Neural cell (in vitro differentiated cells): Measurements from ENCODE around the gene LRRN4CL.

Source experiments
- EP300 ChIP-seq: fragments of 450-650 bp; conservative IDR thresholded peaks from 2 replicates; pipeline ENCODE4 v1.6.1; 2014; ENCODE audit warnings: antibody characterized with exemption, mild to moderate bottlenecking, moderate library complexity; ENCODE audit not compliant: poor library complexity, severe bottlenecking
- EZH2 ChIP-seq: fragments of 200-600, 300-800 bp; shearing (Covaris generic), sonication (generic); IDR thresholded peaks from 2 replicates; pipeline ENCODE4 v1.6.1; 2014; ENCODE audit warnings: antibody characterized with exemption, low read length, borderline replicate concordance, mild to moderate bottlenecking; ENCODE audit not compliant: insufficient read depth, poor library complexity, severe bottlenecking
- MXI1 ChIP-seq: fragments of 450-650 bp; conservative IDR thresholded peaks from 2 replicates; pipeline ENCODE4 v1.6.1; 2014; ENCODE audit warnings: antibody characterized with exemption, mild to moderate bottlenecking; ENCODE audit not compliant: poor library complexity, severe bottlenecking
- POLR2AphosphoS5 ChIP-seq: IDR thresholded peaks from 2 replicates; pipeline ENCODE4 v1.6.1; 2012
- RAD21 ChIP-seq: fragments of 450-650 bp; conservative IDR thresholded peaks from 2 replicates; pipeline ENCODE4 v1.6.1; 2014; ENCODE audit warnings: antibody characterized with exemption, mild to moderate bottlenecking, moderate library complexity
- SMC3 ChIP-seq: fragments of 450-650 bp; conservative IDR thresholded peaks from 2 replicates; pipeline ENCODE4 v1.6.1; 2014; ENCODE audit warnings: antibody characterized with exemption, mild to moderate bottlenecking, moderate library complexity; ENCODE audit not compliant: poor library complexity
- TF ChIP-seq, protein P1 (sequence below): fragments of 450-650 bp; IDR thresholded peaks from 2 replicates; pipeline ENCODE4 v1.5.1; 2014; ENCODE audit warnings: antibody characterized with exemption, mild to moderate bottlenecking, moderate library complexity; ENCODE audit not compliant: poor library complexity, severe bottlenecking

- TF ChIP-seq, protein P1, sequence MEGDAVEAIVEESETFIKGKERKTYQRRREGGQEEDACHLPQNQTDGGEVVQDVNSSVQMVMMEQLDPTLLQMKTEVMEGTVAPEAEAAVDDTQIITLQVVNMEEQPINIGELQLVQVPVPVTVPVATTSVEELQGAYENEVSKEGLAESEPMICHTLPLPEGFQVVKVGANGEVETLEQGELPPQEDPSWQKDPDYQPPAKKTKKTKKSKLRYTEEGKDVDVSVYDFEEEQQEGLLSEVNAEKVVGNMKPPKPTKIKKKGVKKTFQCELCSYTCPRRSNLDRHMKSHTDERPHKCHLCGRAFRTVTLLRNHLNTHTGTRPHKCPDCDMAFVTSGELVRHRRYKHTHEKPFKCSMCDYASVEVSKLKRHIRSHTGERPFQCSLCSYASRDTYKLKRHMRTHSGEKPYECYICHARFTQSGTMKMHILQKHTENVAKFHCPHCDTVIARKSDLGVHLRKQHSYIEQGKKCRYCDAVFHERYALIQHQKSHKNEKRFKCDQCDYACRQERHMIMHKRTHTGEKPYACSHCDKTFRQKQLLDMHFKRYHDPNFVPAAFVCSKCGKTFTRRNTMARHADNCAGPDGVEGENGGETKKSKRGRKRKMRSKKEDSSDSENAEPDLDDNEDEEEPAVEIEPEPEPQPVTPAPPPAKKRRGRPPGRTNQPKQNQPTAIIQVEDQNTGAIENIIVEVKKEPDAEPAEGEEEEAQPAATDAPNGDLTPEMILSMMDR = no peak
- TF ChIP-seq POLR2AphosphoS5 (no peak), MXI1 (no peak), EP300 (no peak), RAD21 (no peak), EZH2 (no peak), SMC3 (no peak)
These were observed 10.9 kb downstream of the LRRN4CL start for GRCh38 chr11:62678433-62678769.
